K562 (cell line): ENCODE results near the gene CPNE6. TPM values are rescaled to one million over a fixed set of nuclear protein-coding genes. Genes with fewer than 3 reads are reported as not detected.
"Not testable (repeated sequence)": the region's sequence is repeated elsewhere in the genome, so short reads cannot be mapped to it uniquely, and the experiment has no call there.

ENCODE experiments used
- ATAC-seq: fragments of 200-7000 bp; cut with Tn5 transposase; 3 replicates; pipeline ENCODE4 v1.9.1; 2020; ENCODE audit warnings: moderate library complexity
- BruUV-seq: library from RNA; stranded (reverse); fragments of 400-500 nt; replicated peaks from 2 replicates; lab custom pipeline; 2021; lab: Mats Ljungman, UMichigan
- CTCF ChIA-PET: fragments of 300-600 bp; formaldehyde crosslinking; extraction: SDS; loops from one replicate; lab custom pipeline; 2021; ENCODE audit warnings: low intra/inter-chr PET ratio; lab: Yijun Ruan, JAX
- POLR2A ChIA-PET: fragments of 300-600, 350-650 bp; sonication (Branson Sonifier 250); formaldehyde crosslinking; extraction: SDS; loops from one replicate; lab custom pipeline; 2021; ENCODE audit warnings: antibody characterized with exemption, inconsistent platforms; lab: Yijun Ruan, JAX
- DNase-seq, 4 experiments: peaks; one replicate each; pipeline versions ENCODE4 v3.0.0 to v3.0.0-alpha.2; 2011 to 2018; ENCODE audit warnings: low spot score in 3 of 4, mixed read lengths in 3 of 4; ENCODE audit errors: extremely low read depth in 1 of 4
- FAIRE-seq: peaks from 2 replicates; lab custom pipeline; 2011; peaks lifted over from hg19 to GRCh38; lab: Jason Lieb, UNC
- H2AFZ ChIP-seq: 2 replicates; pipeline ENCODE4 v1.6.0; 2011; ENCODE audit warnings: low read depth, low read length, control low read depth, inconsistent platforms
- H3K27ac ChIP-seq: fragments of 200-600 bp; 3 replicates; pipeline ENCODE4 v1.8.0; 2011; ENCODE audit warnings: low read depth, mild to moderate bottlenecking, control low read depth, inconsistent platforms, low read length, moderate library complexity, mixed read lengths; ENCODE audit errors: extremely low read depth
- H3K27me3 ChIP-seq, 2 experiments: fragments of 300-600 bp in 1 of 2; 2 replicates in 1 of 2; 3 replicates in 1 of 2; pipeline versions ENCODE4 v1.6.0 to v1.8.0; 2011; ENCODE audit warnings: inconsistent platforms in 2 of 2, low read length in 2 of 2, mild to moderate bottlenecking in 1 of 2, mixed read lengths in 1 of 2, moderate library complexity in 1 of 2; ENCODE audit not compliant: control insufficient read depth in 2 of 2, insufficient read depth in 2 of 2
- H3K36me3 ChIP-seq: fragments of 300-600 bp; 3 replicates; pipeline ENCODE4 v1.8.0; 2011; ENCODE audit warnings: mild to moderate bottlenecking, low read length, inconsistent platforms; ENCODE audit not compliant: control insufficient read depth, insufficient read depth
- H3K4me1 ChIP-seq, 2 experiments: fragments of 200-600 bp in 1 of 2; replicated peaks in 1 of 2; 2 replicates in 1 of 2; 3 replicates in 1 of 2; pipeline versions ENCODE4 v1.5.1 to v1.8.0; 2011; ENCODE audit warnings: inconsistent platforms in 2 of 2, low read length in 2 of 2, mild to moderate bottlenecking in 1 of 2, mixed read lengths in 1 of 2, moderate library complexity in 1 of 2; ENCODE audit not compliant: control insufficient read depth in 2 of 2, insufficient read depth in 2 of 2
- H3K4me2 ChIP-seq: 2 replicates; pipeline ENCODE4 v1.6.1; 2011; ENCODE audit warnings: low read length, control low read depth, inconsistent platforms, mixed read lengths; ENCODE audit not compliant: insufficient read depth
- H3K4me3 ChIP-seq: fragments of 200-600 bp; sonication (generic), shearing (Covaris generic); 2 replicates; pipeline ENCODE4 v1.5.1; 2016; ENCODE audit warnings: control low read depth, inconsistent platforms
- H3K79me2 ChIP-seq: fragments of 200-600 bp; 3 replicates; pipeline ENCODE4 v1.8.0; 2011; ENCODE audit warnings: low read length, inconsistent platforms; ENCODE audit not compliant: control insufficient read depth, insufficient read depth
- H3K9ac ChIP-seq, 2 experiments: 2 replicates each; pipeline versions ENCODE4 v1.6.0 to v1.6.1; 2011; ENCODE audit warnings: low read depth in 2 of 2, low read length in 2 of 2, control low read depth in 1 of 2, inconsistent platforms in 1 of 2, mild to moderate bottlenecking in 1 of 2, mixed read lengths in 1 of 2; ENCODE audit not compliant: insufficient read depth in 1 of 2
- H3K9me1 ChIP-seq: one replicate; pipeline ENCODE4 v1.6.0; 2011; ENCODE audit warnings: inconsistent platforms, mild to moderate bottlenecking, low read length, moderate library complexity; ENCODE audit not compliant: control insufficient read depth, insufficient read depth
- H3K9me3 ChIP-seq: replicated peaks from 2 replicates; pipeline ENCODE4 v1.5.1; 2011; ENCODE audit warnings: low read depth, low read length, inconsistent platforms; ENCODE audit not compliant: control insufficient read depth, insufficient read depth
- H4K20me1 ChIP-seq: replicated peaks from 2 replicates; pipeline ENCODE4 v1.6.1; 2011; ENCODE audit warnings: low read length, inconsistent platforms, mixed read lengths; ENCODE audit not compliant: control insufficient read depth, insufficient read depth
- C11orf30 ChIP-seq: fragments of 450-650 bp; IDR thresholded peaks from 2 replicates; pipeline ENCODE4 v1.6.1; 2016; ENCODE audit warnings: low read depth, mild to moderate bottlenecking
- CBFA2T3 ChIP-seq: fragments of 450-650 bp; IDR thresholded peaks from 2 replicates; pipeline ENCODE4 v1.6.1; 2017
- COPS2 ChIP-seq: fragments of 450-650 bp; conservative IDR thresholded peaks from 2 replicates; pipeline ENCODE4 v1.6.1; 2016; ENCODE audit warnings: mild to moderate bottlenecking, moderate library complexity
- CREB1 ChIP-seq, 2 experiments: sonication (generic) in 1 of 2; formaldehyde crosslinking in 1 of 2; IDR thresholded peaks; 2 replicates each; pipeline versions ENCODE4 v1.6.1 to v1.8.0; 2012 to 2022; ENCODE audit warnings: inconsistent platforms in 1 of 2, mild to moderate bottlenecking in 1 of 2, missing genetic modification reagents in 1 of 2, moderate library complexity in 1 of 2
- MAFG ChIP-seq: fragments of 450-650 bp; conservative IDR thresholded peaks from 2 replicates; pipeline ENCODE4 v1.6.1; 2016; ENCODE audit warnings: missing genetic modification characterization, missing compliant biosample characterization
- SETDB1 ChIP-seq: IDR thresholded peaks from one replicate; pipeline ENCODE4 v1.6.1; 2012; ENCODE audit warnings: low read length, control low read depth, inconsistent platforms
- SIN3A ChIP-seq, 2 experiments: fragments of 150-350 bp in 1 of 2; IDR thresholded peaks; 2 replicates each; pipeline ENCODE4 v1.6.1; 2011 to 2016; ENCODE audit warnings: borderline replicate concordance in 2 of 2, low read depth in 2 of 2, low read length in 2 of 2, mild to moderate bottlenecking in 2 of 2, moderate library complexity in 2 of 2; ENCODE audit not compliant: control insufficient read depth in 1 of 2
- ZNF354B ChIP-seq: fragments of 250-450 bp; sonication (Bioruptor Pico); IDR thresholded peaks from 2 replicates; pipeline ENCODE4 v1.4.0; 2020
- ZNF780A ChIP-seq: fragments of 250-450 bp; sonication (Bioruptor Pico); IDR thresholded peaks from 2 replicates; pipeline ENCODE4 v1.5.0; 2021; ENCODE audit warnings: mild to moderate bottlenecking
- WGBS: fragments of 100-300 bp; shearing (Covaris generic); methylation state at CpG from one replicate; pipeline ENCODE4 v1.1.6; 2016; ENCODE audit warnings: low coverage, mixed read lengths; ENCODE audit not compliant: insufficient coverage; ENCODE audit errors: missing lambda C conversion rate; 5-methylcytosine and 5-hydroxymethylcytosine counted together
- in situ Hi-C: fragments of 300-500 bp; cut with MboI; formaldehyde crosslinking; loops from 4 replicates; pipeline ENCODE4 v1.15.0; 2018; ENCODE audit warnings: inconsistent platforms, mixed read lengths
- intact Hi-C: fragments of 100-400 bp; cut with micrococcal nuclease; formaldehyde crosslinking; loops from 2 replicates; pipeline ENCODE4 v1.14.2; 2022
- polyA plus RNA-seq, 8 experiments: library from polyadenylated mRNA; depleted of rRNA in 4 of 8; stranded (reverse) in 5 of 8; unstranded in 3 of 8; fragments of >200 nt; fragmentation: Nextera tagmentation in 2 of 8; fragmentation: Illumina TruSeq in 1 of 8; extraction: Ambion mirVana in 2 of 8; extraction: Trizol in 1 of 8; gene quantifications; 2 replicates each; pipeline versions ENCODE4 v1.2.1 to v1.2.3, GENCODE V29; 2011 to 2014; ENCODE audit warnings: inconsistent platforms in 1 of 8, missing spikeins in 1 of 8
- total RNA-seq, 7 experiments: library from RNA; depleted of rRNA in 6 of 7; stranded (reverse); fragments of >200 nt in 6 of 7; fragmentation: Illumina TruSeq in 2 of 7; extraction: Trizol in 2 of 7; gene quantifications; 2 replicates each; pipeline versions ENCODE4 v1.2.1 to v1.2.3, GENCODE V29; 2011 to 2021; ENCODE audit warnings: low replicate concordance in 1 of 7
- TF ChIP-seq, protein P1 (sequence below): fragments of 450-650 bp; formaldehyde crosslinking; IDR thresholded peaks from 2 replicates; pipeline ENCODE4 v1.4.0; 2022; ENCODE audit warnings: missing genetic modification characterization
- TF ChIP-seq, protein P2 (sequence below): fragments of 450-650 bp; IDR thresholded peaks from 2 replicates; pipeline ENCODE4 v1.6.1; 2016; ENCODE audit warnings: antibody characterized with exemption

CPNE6 gene
- total and polyA plus RNA-seq, 9 of the 15 experiments (the other 6 are each of a cell fraction or from before 2014, with no cell fraction given) = not detected

DNA sequence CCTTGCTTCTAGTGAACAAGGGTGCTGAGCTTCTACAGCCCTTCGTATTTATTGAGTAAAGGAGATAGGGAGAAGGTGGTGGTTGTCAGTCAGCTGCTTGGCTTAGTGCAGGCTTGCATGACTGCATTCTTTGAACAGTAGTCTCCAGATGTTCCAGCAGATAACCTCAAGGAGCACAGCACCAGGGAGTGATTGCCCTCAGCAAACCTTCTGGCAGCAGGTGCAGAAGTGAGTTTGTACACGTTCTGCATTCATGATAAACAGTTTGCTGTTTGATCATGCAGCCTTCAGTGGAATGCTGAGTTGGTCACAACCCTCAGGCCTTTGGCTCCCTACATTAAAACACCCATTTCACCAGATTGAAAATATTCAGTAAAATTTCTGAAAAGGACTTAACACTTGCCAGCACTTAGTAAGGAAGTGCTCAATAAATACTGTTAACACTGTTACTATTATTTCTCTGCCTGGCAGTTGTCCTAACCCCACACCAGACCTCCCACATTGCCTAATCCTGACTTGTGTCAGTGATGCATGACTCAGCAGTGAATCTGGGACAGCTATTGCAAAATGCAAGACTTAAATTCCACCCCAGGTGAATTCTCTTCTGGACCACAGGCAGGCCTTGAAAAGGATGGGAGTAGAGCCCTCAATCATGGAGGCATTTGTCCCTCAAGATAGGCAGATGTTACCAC is 38.5 kb upstream of the CPNE6 start (continued):
- TF ChIP-seq, protein P1, sequence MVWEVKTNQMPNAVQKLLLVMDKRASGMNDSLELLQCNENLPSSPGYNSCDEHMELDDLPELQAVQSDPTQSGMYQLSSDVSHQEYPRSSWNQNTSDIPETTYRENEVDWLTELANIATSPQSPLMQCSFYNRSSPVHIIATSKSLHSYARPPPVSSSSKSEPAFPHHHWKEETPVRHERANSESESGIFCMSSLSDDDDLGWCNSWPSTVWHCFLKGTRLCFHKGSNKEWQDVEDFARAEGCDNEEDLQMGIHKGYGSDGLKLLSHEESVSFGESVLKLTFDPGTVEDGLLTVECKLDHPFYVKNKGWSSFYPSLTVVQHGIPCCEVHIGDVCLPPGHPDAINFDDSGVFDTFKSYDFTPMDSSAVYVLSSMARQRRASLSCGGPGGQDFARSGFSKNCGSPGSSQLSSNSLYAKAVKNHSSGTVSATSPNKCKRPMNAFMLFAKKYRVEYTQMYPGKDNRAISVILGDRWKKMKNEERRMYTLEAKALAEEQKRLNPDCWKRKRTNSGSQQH (CRISPR knock-in tag) = no peak
- TF ChIP-seq CBFA2T3 (peak; percentile 67), ZNF780A (CRISPR knock-in tag) (no peak), SETDB1 (no peak), MAFG (peak; percentile 34; the same call in 1 of the 2 replicates), SIN3A (IDR thresholded peaks at IDR 0.05; ENCODE audit: borderline replicate concordance in 2 of 2, control insufficient read depth in 1 of 2, low read depth in 2 of 2, low read length in 2 of 2) (no peak), COPS2 (no peak), CREB1 (IDR thresholded peaks at IDR 0.05) (no peak), CREB1 (CRISPR knock-in tag; IDR thresholded peaks at IDR 0.05) (no peak), C11orf30 (peak; percentile 23; the same call in 1 of the 2 replicates), ZNF354B (no peak)
- TF ChIP-seq, protein P2, sequence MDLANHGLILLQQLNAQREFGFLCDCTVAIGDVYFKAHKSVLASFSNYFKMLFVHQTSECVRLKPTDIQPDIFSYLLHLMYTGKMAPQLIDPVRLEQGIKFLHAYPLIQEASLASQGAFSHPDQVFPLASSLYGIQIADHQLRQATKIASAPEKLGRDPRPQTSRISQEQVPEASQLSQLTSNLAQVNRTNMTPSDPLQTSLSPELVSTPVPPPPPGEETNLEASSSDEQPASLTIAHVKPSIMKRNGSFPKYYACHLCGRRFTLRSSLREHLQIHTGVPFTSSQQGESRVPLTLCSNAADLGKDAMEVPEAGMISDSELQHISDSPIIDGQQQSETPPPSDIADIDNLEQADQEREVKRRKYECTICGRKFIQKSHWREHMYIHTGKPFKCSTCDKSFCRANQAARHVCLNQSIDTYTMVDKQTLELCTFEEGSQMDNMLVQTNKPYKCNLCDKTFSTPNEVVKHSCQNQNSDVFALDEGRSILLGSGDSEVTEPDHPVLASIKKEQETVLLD = no peak

DNA sequence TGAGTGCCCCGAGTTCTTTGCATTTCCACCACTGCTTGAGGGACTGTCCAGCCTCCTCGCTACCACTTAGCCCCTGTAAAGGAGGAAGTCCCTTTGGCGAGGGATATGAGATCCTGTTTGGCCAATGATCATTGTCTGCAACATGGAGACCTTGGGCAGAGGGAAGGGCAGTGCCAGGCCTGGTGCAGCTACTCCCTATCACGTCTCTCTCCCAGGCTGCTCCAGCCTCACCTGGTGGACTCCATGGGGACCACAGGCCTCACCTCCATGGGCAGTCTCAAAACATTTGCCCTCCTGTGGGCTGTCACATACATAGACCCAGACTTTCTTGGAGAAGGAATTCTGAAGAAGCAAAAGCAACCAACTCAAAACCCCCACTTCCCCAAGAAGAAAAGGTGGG is 35.6 kb upstream of the CPNE6 start:
- POLR2A ChIA-PET, in situ Hi-C loops, ATAC-seq, CTCF ChIA-PET, H3K4me2 ChIP-seq, H3K9me1 ChIP-seq, H4K20me1 ChIP-seq, H3K79me2 ChIP-seq, H3K27ac ChIP-seq, H3K27me3 ChIP-seq, intact Hi-C loops, H2AFZ ChIP-seq, H3K36me3 ChIP-seq, H3K4me3 ChIP-seq, H3K9me3 ChIP-seq, FAIRE-seq, H3K4me1 ChIP-seq, H3K9ac ChIP-seq, BruUV-seq, DNase-seq: not testable (repeated sequence)
- 7% methylated on average over 2 of the region's 4 CpGs for WGBS
